Measurements from ENCODE around the gene C1QL2.

- no peak for TF ChIP-seq EP300 (IDR thresholded peaks at IDR 0.05)
- no peak for TF ChIP-seq USF2 (IDR thresholded peaks at IDR 0.05)
- TF ChIP-seq ESRRA (IDR thresholded peaks at IDR 0.05; ENCODE audit: borderline replicate concordance, low read length): no peak
- no peak for TF ChIP-seq CTCF (IDR thresholded peaks at IDR 0.05)
- TF ChIP-seq RAD21 (conservative IDR thresholded peaks at IDR 0.05 in 1 of 2, IDR thresholded peaks at IDR 0.05 in 1 of 2): no peak
- no peak for TF ChIP-seq REST (IDR thresholded peaks at IDR 0.05)
Measured at GRCh38 chr2:119149611-119150010, 8.9 kb downstream of the C1QL2 start.

Measured in A549 (cell line).